Vagina (tissue), 2 donors: ENCODE measurements around the gene VPS35L. TPM values are rescaled to one million over a fixed set of nuclear protein-coding genes. Genes with fewer than 3 reads are reported as not detected.

ENCODE experiments used
- DNase-seq, 2 donors: peaks; one replicate each; pipeline ENCODE4 v3.0.0-alpha.2; 2017; ENCODE audit errors: extremely low spot score in 2 of 2
- H3K27ac ChIP-seq: fragments of 200-600 bp; sonication (generic); one replicate; pipeline ENCODE4 v1.5.1; 2019
- H3K27me3 ChIP-seq: fragments of 200-600 bp; sonication (generic); one replicate; pipeline ENCODE4 v1.5.1; 2019
- H3K36me3 ChIP-seq, 2 donors: fragments of 200-600 bp; sonication (generic); one replicate each; pipeline ENCODE4 v1.5.1; 2017 to 2019
- H3K4me1 ChIP-seq: fragments of 200-600 bp; sonication (generic); one replicate; pipeline ENCODE4 v1.5.1; 2019
- H3K4me3 ChIP-seq, 2 donors: fragments of 200-600 bp; sonication (generic); 1 replicate in 1 of 2; 2 replicates in 1 of 2; pipeline ENCODE4 v1.5.1; 2016 to 2019
- H3K9me3 ChIP-seq: fragments of 200-600 bp; sonication (generic); one replicate; pipeline ENCODE4 v1.5.1; 2019
- CTCF ChIP-seq, 3 experiments: fragments of 450-650 bp in 2 of 3; fragments of 200-600 bp in 1 of 3; sonication (generic) in 1 of 3; IDR thresholded peaks; one replicate each; pipeline ENCODE4 v1.5.1; 2017 to 2019; ENCODE audit warnings: antibody characterized with exemption in 3 of 3, mild to moderate bottlenecking in 2 of 3, moderate library complexity in 2 of 3
- POLR2A ChIP-seq, 2 donors: fragments of 450-650 bp; IDR thresholded peaks; one replicate each; pipeline ENCODE4 v1.6.1; 2017; ENCODE audit warnings: antibody characterized with exemption in 2 of 2, mild to moderate bottlenecking in 2 of 2, moderate library complexity in 2 of 2
- POLR2AphosphoS5 ChIP-seq, 2 donors: sonication (generic); formaldehyde crosslinking; IDR thresholded peaks; one replicate each; pipeline ENCODE4 v1.9.0; 2017; ENCODE audit warnings: antibody characterized with exemption in 2 of 2, mild to moderate bottlenecking in 2 of 2, low read depth in 1 of 2; ENCODE audit not compliant: insufficient read depth in 1 of 2
- intact Hi-C: fragments of 100-400 bp; cut with DNase I; formaldehyde crosslinking; loops from one replicate; pipeline ENCODE4 v1.15.1; 2023
- total RNA-seq: library from RNA; depleted of rRNA; stranded (reverse); fragments of >200 nt; gene quantifications from one replicate; pipeline ENCODE4 v1.2.3, GENCODE V29; 2016

Gene VPS35L
- total RNA-seq, 1 donor from 2014 or later, result 39.8 TPM

GRCh38 chr16:19548144-19548543, 7.4 kb upstream of the VPS35L start:
- peaks cover 0 to 49% of the 10 kb centered on the region in 2 donors for H3K36me3 ChIP-seq
- no peak for DNase-seq
- no peak overlapping the region for H3K4me3 ChIP-seq
- H3K4me1 ChIP-seq, result no peaks in the 10 kb centered on the region
- H3K27me3 ChIP-seq, result no peaks in the 10 kb centered on the region
- no peaks in the 10 kb centered on the region for H3K9me3 ChIP-seq
- intact Hi-C loops, result no loop called here
- no peak overlapping the region for H3K27ac ChIP-seq
- no peak for TF ChIP-seq CTCF (IDR thresholded peaks at IDR 0.05)
- no peak for TF ChIP-seq POLR2A (IDR thresholded peaks at IDR 0.05)
- no peak for TF ChIP-seq POLR2AphosphoS5 (IDR thresholded peaks at IDR 0.05; ENCODE audit: insufficient read depth in 1 of 2, low read depth in 1 of 2)

GRCh38 chr16:19549673-19550072, 5.8 kb upstream of the VPS35L start:
- peaks cover 0 to 45% of the 10 kb centered on the region in 2 donors for H3K36me3 ChIP-seq
- H3K4me3 ChIP-seq, result no peak overlapping the region
- H3K9me3 ChIP-seq, result no peaks in the 10 kb centered on the region
- no peak overlapping the region for H3K27ac ChIP-seq
- DNase-seq, result no peak
- H3K4me1 ChIP-seq, result peaks cover 5% of the 10 kb centered on the region
- TF ChIP-seq POLR2AphosphoS5 (IDR thresholded peaks at IDR 0.05; ENCODE audit: insufficient read depth in 1 of 2, low read depth in 1 of 2), result no peak
- no peak for TF ChIP-seq POLR2A (IDR thresholded peaks at IDR 0.05)
- no peak for TF ChIP-seq CTCF (IDR thresholded peaks at IDR 0.05)
- H3K27me3 ChIP-seq, result no peaks in the 10 kb centered on the region
- intact Hi-C loops, result no loop called here

DNA sequence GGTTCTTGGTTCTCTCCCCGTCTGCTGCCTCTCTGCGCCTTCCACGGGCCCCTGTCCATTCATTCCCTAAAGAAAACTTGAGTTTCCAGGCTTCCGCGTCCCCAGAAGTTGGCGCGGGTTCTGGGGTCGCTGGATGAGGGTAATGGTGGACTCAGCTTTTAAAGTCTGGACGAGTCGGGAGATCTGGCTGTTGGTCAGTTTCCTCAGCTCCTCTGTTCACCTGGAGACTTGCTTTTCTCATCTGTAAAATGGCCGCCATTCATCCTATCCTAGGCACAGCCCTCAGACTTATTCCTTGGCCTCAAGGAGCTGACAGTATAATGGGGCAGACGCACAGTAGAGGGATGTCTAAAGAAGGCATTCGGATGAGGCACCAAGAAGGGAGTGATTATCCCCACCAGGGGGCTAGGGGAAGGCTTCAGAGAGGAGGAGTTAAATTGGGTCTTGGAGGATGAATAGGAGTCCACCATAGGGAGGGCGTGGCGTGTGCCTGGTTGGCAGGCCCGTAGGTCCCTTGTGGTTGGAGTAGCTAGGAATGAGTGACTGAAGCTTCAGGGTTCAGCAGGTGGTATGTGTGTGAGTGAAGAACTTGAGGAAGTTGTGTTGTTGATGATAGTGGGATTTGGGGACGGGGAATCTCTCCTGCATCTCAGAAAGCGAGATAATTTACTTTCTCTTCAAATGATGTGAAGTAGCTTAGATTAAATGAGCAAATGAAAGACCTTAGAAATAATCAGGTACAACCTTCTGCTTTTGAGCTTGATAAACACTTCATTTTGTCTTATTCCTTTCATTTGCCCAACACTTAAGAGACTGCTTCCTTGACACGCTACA, 652 bp downstream of the VPS35L start:
- DNase-seq, result no peak
- Histone ChIP-seq H3K4me1 (peaks cover 19% of the 10 kb centered on the region), H3K36me3 (peaks cover 0 to 2% of the 10 kb centered on the region in 2 donors), H3K27ac (peak overlapping the region; percentile 84), H3K9me3 (no peaks in the 10 kb centered on the region), H3K4me3 (peak overlapping the region; percentile 52 to 73), H3K27me3 (no peaks in the 10 kb centered on the region)
- no peak for TF ChIP-seq CTCF (IDR thresholded peaks at IDR 0.05)
- TF ChIP-seq POLR2AphosphoS5 (IDR thresholded peaks at IDR 0.05; ENCODE audit: insufficient read depth in 1 of 2, low read depth in 1 of 2), result no peak
- no peak for TF ChIP-seq POLR2A (IDR thresholded peaks at IDR 0.05)
- intact Hi-C loops, result loop anchor here (5.0 kb wide), 1 partner anchor 331 kb away; no protein-coding TSS in a partner anchor

GRCh38 chr16:19559242-19559910, 3.9 kb downstream of the VPS35L start:
- no peaks in the 10 kb centered on the region for H3K27me3 ChIP-seq
- H3K27ac ChIP-seq, result no peak overlapping the region
- no peak for DNase-seq
- H3K9me3 ChIP-seq, result no peaks in the 10 kb centered on the region
- no peak for TF ChIP-seq POLR2AphosphoS5 (IDR thresholded peaks at IDR 0.05; ENCODE audit: insufficient read depth in 1 of 2, low read depth in 1 of 2)
- TF ChIP-seq POLR2A (IDR thresholded peaks at IDR 0.05), result no peak
- peak; percentile 23 to 72 (median 71) for TF ChIP-seq CTCF (IDR thresholded peaks at IDR 0.05)
- H3K4me3 ChIP-seq, result no peak overlapping the region
- peaks cover 17% of the 10 kb centered on the region for H3K4me1 ChIP-seq
- intact Hi-C loops, result loop anchor here (5.0 kb wide), 1 partner anchor 328 kb away; no protein-coding TSS in a partner anchor
- H3K36me3 ChIP-seq, result no peaks in the 10 kb centered on the region
